Ovary (tissue), 3 donors: Measurements from ENCODE around the gene EFCAB14.

Source experiments
- POLR2A ChIP-seq: fragments of 450-650 bp; IDR thresholded peaks from one replicate; pipeline ENCODE4 v1.6.1; 2017; ENCODE audit warnings: antibody characterized with exemption, mild to moderate bottlenecking, moderate library complexity
- TF ChIP-seq, protein P1 (sequence below), 3 donors: fragments of 450-650 bp in 2 of 3; fragments of 200-600 bp in 1 of 3; IDR thresholded peaks; one replicate each; pipeline versions ENCODE4 v1.5.1 to v1.8.0; 2016 to 2022; ENCODE audit warnings: antibody characterized with exemption in 3 of 3, mild to moderate bottlenecking in 1 of 3
- donor health status: DM: no; HTN: no; CAD: no.

DNA sequence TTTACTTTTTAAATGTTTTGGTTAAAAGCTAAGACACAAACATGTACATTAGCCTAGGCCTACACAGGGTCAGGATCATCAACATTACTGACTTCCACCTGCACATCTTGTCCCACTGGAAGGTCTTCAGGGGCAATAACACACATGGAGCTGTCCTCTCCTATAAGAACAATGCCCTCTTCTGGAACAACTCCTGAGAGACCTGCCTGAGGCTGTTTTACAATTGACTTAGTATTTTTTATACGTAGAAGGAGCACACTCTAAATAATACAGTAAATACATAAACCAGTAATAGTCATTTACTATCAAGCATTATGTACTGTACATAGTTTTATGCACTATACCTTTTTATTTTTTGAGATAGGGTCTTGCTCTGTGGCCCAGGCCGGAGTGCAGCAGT is 88.2 kb downstream of the EFCAB14 start:
- TF ChIP-seq, protein P1, sequence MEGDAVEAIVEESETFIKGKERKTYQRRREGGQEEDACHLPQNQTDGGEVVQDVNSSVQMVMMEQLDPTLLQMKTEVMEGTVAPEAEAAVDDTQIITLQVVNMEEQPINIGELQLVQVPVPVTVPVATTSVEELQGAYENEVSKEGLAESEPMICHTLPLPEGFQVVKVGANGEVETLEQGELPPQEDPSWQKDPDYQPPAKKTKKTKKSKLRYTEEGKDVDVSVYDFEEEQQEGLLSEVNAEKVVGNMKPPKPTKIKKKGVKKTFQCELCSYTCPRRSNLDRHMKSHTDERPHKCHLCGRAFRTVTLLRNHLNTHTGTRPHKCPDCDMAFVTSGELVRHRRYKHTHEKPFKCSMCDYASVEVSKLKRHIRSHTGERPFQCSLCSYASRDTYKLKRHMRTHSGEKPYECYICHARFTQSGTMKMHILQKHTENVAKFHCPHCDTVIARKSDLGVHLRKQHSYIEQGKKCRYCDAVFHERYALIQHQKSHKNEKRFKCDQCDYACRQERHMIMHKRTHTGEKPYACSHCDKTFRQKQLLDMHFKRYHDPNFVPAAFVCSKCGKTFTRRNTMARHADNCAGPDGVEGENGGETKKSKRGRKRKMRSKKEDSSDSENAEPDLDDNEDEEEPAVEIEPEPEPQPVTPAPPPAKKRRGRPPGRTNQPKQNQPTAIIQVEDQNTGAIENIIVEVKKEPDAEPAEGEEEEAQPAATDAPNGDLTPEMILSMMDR (IDR thresholded peaks at IDR 0.05), result no peak
- TF ChIP-seq POLR2A, result no peak
